GM12892 (cell line): ENCODE data around the gene PYGB.

ENCODE experiments used
- POLR2A ChIP-seq: IDR thresholded peaks from 2 replicates; pipeline ENCODE4 v1.6.1; 2011; ENCODE audit warnings: low read depth, low read length, control low read depth
- POLR2AphosphoS5 ChIP-seq: IDR thresholded peaks from 2 replicates; pipeline ENCODE4 v1.6.1; 2011; ENCODE audit warnings: low read depth, low read length, control low read depth

DNA sequence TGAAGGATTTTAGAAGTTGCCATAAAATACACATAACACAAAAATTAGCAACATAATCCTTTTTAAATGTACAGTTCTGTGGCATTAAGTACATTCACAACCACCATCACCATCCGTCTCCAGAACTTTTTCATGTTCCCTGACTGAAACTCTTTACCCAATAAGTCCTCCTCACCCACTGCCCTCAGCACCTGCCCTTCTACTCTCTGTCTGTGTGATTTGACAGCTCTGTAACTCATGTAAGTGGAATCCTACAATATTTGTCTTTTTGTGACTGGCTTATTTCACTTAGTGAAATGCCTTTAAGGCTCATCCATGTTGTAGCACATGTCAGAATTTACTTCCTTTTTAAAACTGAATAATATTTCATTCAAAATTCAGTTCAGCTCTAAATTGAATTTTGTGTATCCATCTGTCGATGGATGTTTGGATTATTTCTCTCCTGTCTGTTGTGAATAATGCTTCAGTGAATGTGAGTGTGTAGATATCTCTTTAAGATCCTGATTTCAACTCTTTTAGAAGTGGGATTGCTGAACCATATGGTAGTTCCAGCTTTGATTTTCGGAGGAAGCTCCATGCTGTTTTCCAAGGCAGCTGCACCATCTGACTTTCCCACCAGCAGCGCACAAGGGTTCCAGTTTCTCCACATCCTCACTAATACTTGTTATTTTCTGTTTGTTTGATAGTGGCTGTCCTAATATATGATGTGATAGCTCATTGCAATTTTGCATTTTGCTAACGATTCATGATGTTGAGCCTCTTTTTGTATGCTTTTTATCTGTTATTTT is 48.2 kb upstream of the PYGB start:
- TF ChIP-seq POLR2AphosphoS5 = no peak
- TF ChIP-seq POLR2A = no peak
